HepG2 (cell line): ENCODE results near the gene PYCR2. TPM values are rescaled to one million over a fixed set of nuclear protein-coding genes. Genes with fewer than 3 reads are reported as not detected.

Experiments
- ATAC-seq: fragments of 200-7000 bp; cut with Tn5 transposase; 3 replicates; pipeline ENCODE4 v1.9.1; 2020; ENCODE audit warnings: mild to moderate bottlenecking, moderate library complexity
- BruUV-seq: library from RNA; stranded (reverse); fragments of 400-500 nt; replicated peaks from 2 replicates; lab custom pipeline; 2021; lab: Mats Ljungman, UMichigan
- CTCF ChIA-PET: fragments of 300-600 bp; formaldehyde crosslinking; extraction: SDS; loops from one replicate; lab custom pipeline; 2021; ENCODE audit warnings: low total read pairs, inconsistent platforms, low intra/inter-chr PET ratio; lab: Yijun Ruan, JAX
- POLR2A ChIA-PET: fragments of 350-600 bp; sonication (Branson Sonifier 250); formaldehyde crosslinking; loops from one replicate; lab custom pipeline; 2020; ENCODE audit warnings: antibody characterized with exemption, inconsistent platforms; lab: Yijun Ruan, JAX
- DNase-seq: peaks from one replicate; pipeline ENCODE4 v3.0.0-alpha.2; 2015; ENCODE audit warnings: low spot score
- FAIRE-seq: peaks from 3 replicates; lab custom pipeline; 2011; peaks lifted over from hg19 to GRCh38; lab: Jason Lieb, UNC
- H2AFZ ChIP-seq: one replicate; pipeline ENCODE4 v1.6.1; 2011; ENCODE audit warnings: low read length, inconsistent platforms
- H3K27ac ChIP-seq: fragments of 300-600 bp; 3 replicates; pipeline ENCODE4 v1.8.0; 2011; ENCODE audit warnings: mixed run types, mild to moderate bottlenecking, mixed read lengths, low read length, inconsistent platforms; ENCODE audit not compliant: insufficient read depth; ENCODE audit errors: extremely low read length
- H3K27me3 ChIP-seq, 2 experiments: fragments of 200-600 bp in 1 of 2; 2 replicates in 1 of 2; 3 replicates in 1 of 2; pipeline versions ENCODE4 v1.6.0 to v1.8.0; 2011; ENCODE audit warnings: low read length in 2 of 2, mild to moderate bottlenecking in 2 of 2, moderate library complexity in 2 of 2, inconsistent platforms in 1 of 2; ENCODE audit not compliant: insufficient read depth in 2 of 2, control insufficient read depth in 1 of 2
- H3K36me3 ChIP-seq, 2 experiments: fragments of 200-600 bp in 1 of 2; replicated peaks in 1 of 2; 2 replicates in 1 of 2; 3 replicates in 1 of 2; pipeline versions ENCODE4 v1.5.1 to v1.8.0; 2011; ENCODE audit warnings: low read length in 2 of 2, inconsistent platforms in 1 of 2; ENCODE audit not compliant: insufficient read depth in 2 of 2, control insufficient read depth in 1 of 2
- H3K4me1 ChIP-seq: 2 replicates; pipeline ENCODE4 v1.5.1; 2012; ENCODE audit warnings: low read length, inconsistent platforms; ENCODE audit not compliant: insufficient read depth
- H3K4me2 ChIP-seq: 2 replicates; pipeline ENCODE4 v1.6.0; 2011; ENCODE audit warnings: low read depth, low read length, inconsistent platforms
- H3K4me3 ChIP-seq, 3 experiments: fragments of 200-600 bp in 1 of 3; sonication (generic), shearing (Covaris generic) in 1 of 3; replicated peaks in 1 of 3; 2 replicates each; pipeline ENCODE4 v1.5.1; 2011 to 2016; ENCODE audit warnings: low read length in 3 of 3, inconsistent platforms in 2 of 3, low read depth in 2 of 3, mild to moderate bottlenecking in 2 of 3, control low read depth in 1 of 3, mixed read lengths in 1 of 3; ENCODE audit not compliant: insufficient read depth in 1 of 3
- H3K79me2 ChIP-seq: one replicate; pipeline ENCODE4 v1.6.1; 2011; ENCODE audit warnings: low read length, inconsistent platforms; ENCODE audit not compliant: insufficient read depth
- H3K9ac ChIP-seq: 2 replicates; pipeline ENCODE4 v1.6.0; 2011; ENCODE audit warnings: mild to moderate bottlenecking, low read depth, low read length, inconsistent platforms; ENCODE audit not compliant: insufficient read depth
- H3K9me3 ChIP-seq: 2 replicates; pipeline ENCODE4 v1.5.1; 2012; ENCODE audit warnings: mild to moderate bottlenecking, low read length
- H4K20me1 ChIP-seq: 2 replicates; pipeline ENCODE4 v1.6.0; 2011; ENCODE audit warnings: inconsistent platforms, mild to moderate bottlenecking, low read length, moderate library complexity; ENCODE audit not compliant: insufficient read depth
- AHR ChIP-seq: IDR thresholded peaks from 2 replicates; pipeline ENCODE4 v1.6.1; 2018; ENCODE audit warnings: missing genetic modification reagents, missing compliant biosample characterization
- FLYWCH1 ChIP-seq: sonication (generic); formaldehyde crosslinking; IDR thresholded peaks from 2 replicates; pipeline ENCODE4 v1.8.1; 2023; ENCODE audit warnings: mild to moderate bottlenecking, missing genetic modification reagents
- MTA1 ChIP-seq: sonication (generic); formaldehyde crosslinking; IDR thresholded peaks from 2 replicates; pipeline ENCODE4 v1.4.0; 2020; ENCODE audit warnings: missing genetic modification reagents, mild to moderate bottlenecking, borderline replicate concordance
- MYC ChIP-seq: sonication (generic); formaldehyde crosslinking; IDR thresholded peaks from 2 replicates; pipeline ENCODE4 v1.9.0; 2021; ENCODE audit warnings: missing genetic modification reagents, borderline replicate concordance
- NCOA1 ChIP-seq: sonication (generic); formaldehyde crosslinking; IDR thresholded peaks from 2 replicates; pipeline ENCODE4 v1.9.0; 2021; ENCODE audit warnings: missing genetic modification reagents
- PLRG1 ChIP-seq: fragments of 450-650 bp; conservative IDR thresholded peaks from 2 replicates; pipeline ENCODE4 v1.6.1; 2016
- SP140L ChIP-seq: sonication (generic); formaldehyde crosslinking; IDR thresholded peaks from 2 replicates; pipeline ENCODE4 v1.4.0; 2020; ENCODE audit warnings: missing genetic modification reagents, borderline replicate concordance
- ZC3H13 ChIP-seq: sonication (generic); formaldehyde crosslinking; IDR thresholded peaks from 2 replicates; pipeline ENCODE4 v1.8.1; 2023; ENCODE audit warnings: mild to moderate bottlenecking, missing genetic modification reagents, moderate library complexity
- ZNF20 ChIP-seq: sonication (generic); formaldehyde crosslinking; IDR thresholded peaks from 2 replicates; pipeline ENCODE4 v1.4.0; 2020; ENCODE audit warnings: mild to moderate bottlenecking, moderate library complexity, missing genetic modification reagents
- ZNF788 ChIP-seq: sonication (generic); formaldehyde crosslinking; IDR thresholded peaks from 2 replicates; pipeline ENCODE4 v1.5.0; 2020; ENCODE audit warnings: mild to moderate bottlenecking, missing genetic modification reagents, borderline replicate concordance
- ZNF839 ChIP-seq: sonication (generic); formaldehyde crosslinking; IDR thresholded peaks from 2 replicates; pipeline ENCODE4 v1.4.0; 2020; ENCODE audit warnings: missing genetic modification reagents, mild to moderate bottlenecking, borderline replicate concordance
- WGBS: methylation state at CpG from one replicate; pipeline ENCODE4 v1.1.6; 2017; ENCODE audit warnings: low lambda C conversion rate; 5-methylcytosine and 5-hydroxymethylcytosine counted together
- in situ Hi-C: cut with HindIII; loops from 2 replicates; pipeline ENCODE4 v1.10.0; 2017; ENCODE audit warnings: low pct_unique_long_range_greater_than_20kb; ENCODE audit not compliant: extremely low pct_ligation_motif_present
- intact Hi-C: fragments of 100-400 bp; cut with micrococcal nuclease; formaldehyde crosslinking; loops from one replicate; pipeline ENCODE4 v1.10.0; 2022; ENCODE audit not compliant: unreplicated experiment
- polyA plus RNA-seq, 8 experiments: library from polyadenylated mRNA; depleted of rRNA in 3 of 8; stranded (reverse) in 7 of 8; unstranded in 1 of 8; fragments of >200 nt; fragmentation: Illumina TruSeq in 4 of 8; extraction: Trizol in 4 of 8; gene quantifications; 2 replicates each; pipeline versions ENCODE4 v1.2.1 to v1.2.3, GENCODE V29; 2011 to 2016; ENCODE audit warnings: low read depth in 4 of 8, missing spikeins in 1 of 8, mixed read lengths in 1 of 8; ENCODE audit not compliant: insufficient read depth in 1 of 8
- total RNA-seq, 5 experiments: library from RNA; depleted of rRNA; stranded (reverse); fragments of >200 nt; fragmentation: Illumina TruSeq; extraction: Trizol; gene quantifications; 2 replicates each; pipeline ENCODE4 v1.2.3, GENCODE V29; 2016; ENCODE audit warnings: low read depth in 1 of 5
- TF ChIP-seq, protein P1 (sequence below): sonication (generic); formaldehyde crosslinking; IDR thresholded peaks from 2 replicates; pipeline ENCODE4 v1.5.0; 2020; ENCODE audit warnings: missing genetic modification reagents
- TF ChIP-seq, protein P2 (sequence below): sonication (generic); formaldehyde crosslinking; IDR thresholded peaks from 2 replicates; pipeline ENCODE4 v1.4.0; 2020; ENCODE audit warnings: missing genetic modification reagents, low read depth, mild to moderate bottlenecking, borderline replicate concordance
- TF ChIP-seq, protein P3 (sequence below): sonication (generic); formaldehyde crosslinking; IDR thresholded peaks from 2 replicates; pipeline ENCODE4 v1.4.0; 2020; ENCODE audit warnings: mild to moderate bottlenecking, missing genetic modification reagents
- TF ChIP-seq, protein P4 (sequence below): sonication (generic); formaldehyde crosslinking; IDR thresholded peaks from 2 replicates; pipeline ENCODE4 v1.5.0; 2020; ENCODE audit warnings: mild to moderate bottlenecking, missing genetic modification reagents

Gene PYCR2
- total and polyA plus RNA-seq, 2 of the 13 experiments (the other 11 are each of a cell fraction or from before 2014, with no cell fraction given), result 47.2 to 47.8 TPM

DNA sequence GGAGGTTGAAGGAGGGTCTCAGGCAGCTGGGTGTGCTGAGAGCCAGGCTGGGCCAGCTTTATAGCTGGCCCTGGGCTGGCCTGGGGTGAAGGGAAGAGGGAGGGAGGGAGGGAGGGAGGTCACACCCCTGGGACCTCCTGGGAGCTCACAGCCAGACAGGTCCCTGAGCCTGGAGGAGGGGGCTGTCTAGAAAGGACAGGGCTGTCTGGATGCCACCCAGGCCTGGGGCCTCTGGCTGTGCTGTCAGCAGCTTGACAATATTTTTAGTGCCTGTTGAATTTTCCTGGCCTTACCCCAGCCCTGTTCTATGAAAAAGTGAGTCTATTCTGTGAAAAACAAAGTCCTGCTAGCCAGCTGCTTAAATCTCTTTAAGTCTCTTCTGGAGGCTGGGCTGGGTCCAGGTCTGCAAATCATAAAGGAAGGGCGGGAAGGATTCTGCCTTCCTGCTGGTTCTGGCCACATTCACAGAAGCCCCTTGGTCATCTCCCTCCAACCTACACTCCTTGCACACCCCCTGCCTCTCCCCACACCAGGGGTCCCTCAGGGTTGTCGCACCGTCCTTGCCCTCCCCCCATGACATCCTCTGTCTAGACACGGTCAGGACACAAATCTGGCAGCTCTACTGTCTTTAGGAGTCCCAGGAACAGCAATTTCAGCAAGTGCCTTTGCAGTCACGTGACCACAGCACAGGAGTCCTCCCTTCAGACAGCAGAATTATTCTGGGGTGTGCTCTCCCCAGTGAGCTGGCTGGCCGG lies 17.3 kb upstream of the PYCR2 start, which contains the start of gene LEFTY2 (continued):
- TF ChIP-seq, protein P1, sequence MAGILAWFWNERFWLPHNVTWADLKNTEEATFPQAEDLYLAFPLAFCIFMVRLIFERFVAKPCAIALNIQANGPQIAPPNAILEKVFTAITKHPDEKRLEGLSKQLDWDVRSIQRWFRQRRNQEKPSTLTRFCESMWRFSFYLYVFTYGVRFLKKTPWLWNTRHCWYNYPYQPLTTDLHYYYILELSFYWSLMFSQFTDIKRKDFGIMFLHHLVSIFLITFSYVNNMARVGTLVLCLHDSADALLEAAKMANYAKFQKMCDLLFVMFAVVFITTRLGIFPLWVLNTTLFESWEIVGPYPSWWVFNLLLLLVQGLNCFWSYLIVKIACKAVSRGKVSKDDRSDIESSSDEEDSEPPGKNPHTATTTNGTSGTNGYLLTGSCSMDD, result no peak
- TF ChIP-seq PLRG1, result no peak
- TF ChIP-seq ZNF20 (CRISPR knock-in tag), result no peak
- TF ChIP-seq ZNF839 (CRISPR knock-in tag), result no peak
- no peak for TF ChIP-seq ZNF788 (CRISPR knock-in tag)
- TF ChIP-seq NCOA1 (CRISPR knock-in tag), result no peak
- TF ChIP-seq, protein P2, sequence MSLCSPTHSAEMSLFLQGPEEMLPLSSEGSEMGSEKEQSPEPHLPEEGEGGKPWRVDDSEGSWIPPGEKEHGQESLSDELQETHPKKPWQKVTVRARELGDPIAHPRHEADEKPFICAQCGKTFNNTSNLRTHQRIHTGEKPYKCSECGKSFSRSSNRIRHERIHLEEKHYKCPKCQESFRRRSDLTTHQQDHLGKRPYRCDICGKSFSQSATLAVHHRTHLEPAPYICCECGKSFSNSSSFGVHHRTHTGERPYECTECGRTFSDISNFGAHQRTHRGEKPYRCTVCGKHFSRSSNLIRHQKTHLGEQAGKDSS, result no peak
- TF ChIP-seq FLYWCH1 (CRISPR knock-in tag), result no peak

DNA sequence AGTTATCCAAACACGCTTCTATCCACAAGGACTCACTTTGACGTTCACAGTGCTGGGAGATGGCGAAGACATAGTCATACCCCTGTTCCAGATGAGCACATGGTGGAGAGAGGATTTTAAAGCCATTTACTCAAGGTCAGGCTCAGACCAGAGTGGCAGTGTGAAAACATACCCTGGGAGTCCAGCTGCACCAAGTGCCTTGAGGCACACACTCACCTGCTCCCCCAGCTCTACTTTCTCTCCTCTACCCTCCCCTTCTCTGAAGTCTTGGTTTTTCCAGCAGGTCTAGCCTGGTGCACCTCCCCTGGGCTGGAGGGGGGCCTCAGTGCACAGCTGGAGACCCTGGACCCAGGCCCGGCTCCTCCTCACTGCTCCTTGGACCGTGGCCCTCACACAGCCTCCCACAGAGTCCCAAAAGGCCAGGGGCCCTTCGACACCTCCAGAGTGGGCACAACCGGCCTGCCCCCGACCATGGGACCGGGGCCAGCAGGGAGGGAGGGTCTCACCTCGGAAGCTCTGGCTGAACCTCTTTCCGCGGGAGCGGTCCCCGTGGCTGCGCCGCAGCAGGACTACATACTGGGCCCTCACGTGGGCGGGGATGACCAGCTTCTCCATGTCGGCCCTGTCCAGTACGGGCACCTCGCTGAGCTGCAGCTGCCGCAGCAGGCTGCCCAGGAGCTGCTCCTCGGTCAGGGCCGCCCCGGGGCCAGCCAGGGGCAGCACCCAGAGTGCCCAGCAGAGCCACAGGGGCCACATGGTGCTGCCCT lies 16.5 kb upstream of the PYCR2 start:
- no peak overlapping the region for H3K27ac ChIP-seq
- WGBS, result 6% methylated on average over 10 of the region's 25 CpGs
- peak; percentile 72 for ATAC-seq
- TF ChIP-seq, protein P3, sequence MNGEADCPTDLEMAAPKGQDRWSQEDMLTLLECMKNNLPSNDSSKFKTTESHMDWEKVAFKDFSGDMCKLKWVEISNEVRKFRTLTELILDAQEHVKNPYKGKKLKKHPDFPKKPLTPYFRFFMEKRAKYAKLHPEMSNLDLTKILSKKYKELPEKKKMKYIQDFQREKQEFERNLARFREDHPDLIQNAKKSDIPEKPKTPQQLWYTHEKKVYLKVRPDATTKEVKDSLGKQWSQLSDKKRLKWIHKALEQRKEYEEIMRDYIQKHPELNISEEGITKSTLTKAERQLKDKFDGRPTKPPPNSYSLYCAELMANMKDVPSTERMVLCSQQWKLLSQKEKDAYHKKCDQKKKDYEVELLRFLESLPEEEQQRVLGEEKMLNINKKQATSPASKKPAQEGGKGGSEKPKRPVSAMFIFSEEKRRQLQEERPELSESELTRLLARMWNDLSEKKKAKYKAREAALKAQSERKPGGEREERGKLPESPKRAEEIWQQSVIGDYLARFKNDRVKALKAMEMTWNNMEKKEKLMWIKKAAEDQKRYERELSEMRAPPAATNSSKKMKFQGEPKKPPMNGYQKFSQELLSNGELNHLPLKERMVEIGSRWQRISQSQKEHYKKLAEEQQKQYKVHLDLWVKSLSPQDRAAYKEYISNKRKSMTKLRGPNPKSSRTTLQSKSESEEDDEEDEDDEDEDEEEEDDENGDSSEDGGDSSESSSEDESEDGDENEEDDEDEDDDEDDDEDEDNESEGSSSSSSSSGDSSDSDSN (CRISPR knock-in tag), result peak; percentile 12; the same call in 1 of the 2 replicates
- TF ChIP-seq MYC (CRISPR knock-in tag) (peak; percentile 24; the same call in 1 of the 2 replicates), SP140L (no peak), ZC3H13 (CRISPR knock-in tag) (no peak), AHR (CRISPR knock-in tag) (no peak), MTA1 (CRISPR knock-in tag) (peak; percentile 31; the same call in 1 of the 2 replicates)
- TF ChIP-seq, protein P4, sequence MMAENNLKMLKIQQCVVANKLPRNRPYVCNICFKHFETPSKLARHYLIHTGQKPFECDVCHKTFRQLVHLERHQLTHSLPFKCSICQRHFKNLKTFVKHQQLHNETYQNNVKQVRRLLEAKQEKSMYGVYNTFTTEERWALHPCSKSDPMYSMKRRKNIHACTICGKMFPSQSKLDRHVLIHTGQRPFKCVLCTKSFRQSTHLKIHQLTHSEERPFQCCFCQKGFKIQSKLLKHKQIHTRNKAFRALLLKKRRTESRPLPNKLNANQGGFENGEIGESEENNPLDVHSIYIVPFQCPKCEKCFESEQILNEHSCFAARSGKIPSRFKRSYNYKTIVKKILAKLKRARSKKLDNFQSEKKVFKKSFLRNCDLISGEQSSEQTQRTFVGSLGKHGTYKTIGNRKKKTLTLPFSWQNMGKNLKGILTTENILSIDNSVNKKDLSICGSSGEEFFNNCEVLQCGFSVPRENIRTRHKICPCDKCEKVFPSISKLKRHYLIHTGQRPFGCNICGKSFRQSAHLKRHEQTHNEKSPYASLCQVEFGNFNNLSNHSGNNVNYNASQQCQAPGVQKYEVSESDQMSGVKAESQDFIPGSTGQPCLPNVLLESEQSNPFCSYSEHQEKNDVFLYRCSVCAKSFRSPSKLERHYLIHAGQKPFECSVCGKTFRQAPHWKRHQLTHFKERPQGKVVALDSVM (CRISPR knock-in tag), result 0 out of 2 replicates have a peak, but pooled peaks have one; percentile 9

More for the DNA sequence above, 16.5 kb upstream of the PYCR2 start:
- H3K4me2 ChIP-seq, result peak overlapping the region; percentile 70
- in situ Hi-C loops (no loop called here), intact Hi-C loops (no loop called here)
- H3K36me3 ChIP-seq, result no peaks in the 10 kb centered on the region
- DNase-seq (no peak), FAIRE-seq (no peak)
- ChIA-PET CTCF (no interaction called here), POLR2A (interaction anchor here (0.5 to 1.8 kb wide), 2 partner anchors 17 to 27 kb away, joined by 3 to 8 read pairs; partner anchors contain the start of gene PYCR2)
- H2AFZ ChIP-seq, result no peak overlapping the region
- BruUV-seq, result no TSS peak
- H3K9ac ChIP-seq, result peak overlapping the region; percentile 15; the same call in 1 of the 2 replicates
- no peaks in the 10 kb centered on the region for H3K79me2 ChIP-seq
- H3K4me3 ChIP-seq, result peak overlapping the region in 1 of 3 experiments; percentile 61; a peak in 2 of 6 replicates
- H3K9me3 ChIP-seq, result no peaks in the 10 kb centered on the region
- peaks cover 53% of the 10 kb centered on the region for H3K4me1 ChIP-seq
- peaks cover 3 to 17% of the 10 kb centered on the region in 2 experiments; a peak in 3 of 5 replicates for H3K27me3 ChIP-seq
- no peaks in the 10 kb centered on the region for H4K20me1 ChIP-seq
